ENCODE results near the gene RANBP9.

DNA sequence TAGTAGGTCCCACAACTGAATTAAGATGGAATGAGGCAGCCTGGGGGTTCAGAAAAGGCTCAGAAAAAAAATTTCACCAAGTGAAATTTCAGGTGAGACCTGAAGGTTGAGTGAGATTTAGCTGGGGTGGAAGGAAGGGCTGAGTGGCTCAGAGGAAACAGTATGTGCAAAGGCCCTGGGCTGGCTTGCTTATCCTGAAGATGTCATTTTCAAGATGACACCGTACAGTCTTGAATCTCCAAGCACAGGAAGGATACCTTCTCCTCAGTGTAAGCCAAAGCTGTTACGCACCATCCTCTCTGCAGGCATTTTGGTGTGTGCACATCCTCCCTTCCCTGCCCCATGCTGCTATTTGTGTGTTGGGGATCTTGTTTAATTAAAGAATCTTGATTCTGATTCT is 43.0 kb upstream of the RANBP9 start:
- TF ChIP-seq, protein P1, sequence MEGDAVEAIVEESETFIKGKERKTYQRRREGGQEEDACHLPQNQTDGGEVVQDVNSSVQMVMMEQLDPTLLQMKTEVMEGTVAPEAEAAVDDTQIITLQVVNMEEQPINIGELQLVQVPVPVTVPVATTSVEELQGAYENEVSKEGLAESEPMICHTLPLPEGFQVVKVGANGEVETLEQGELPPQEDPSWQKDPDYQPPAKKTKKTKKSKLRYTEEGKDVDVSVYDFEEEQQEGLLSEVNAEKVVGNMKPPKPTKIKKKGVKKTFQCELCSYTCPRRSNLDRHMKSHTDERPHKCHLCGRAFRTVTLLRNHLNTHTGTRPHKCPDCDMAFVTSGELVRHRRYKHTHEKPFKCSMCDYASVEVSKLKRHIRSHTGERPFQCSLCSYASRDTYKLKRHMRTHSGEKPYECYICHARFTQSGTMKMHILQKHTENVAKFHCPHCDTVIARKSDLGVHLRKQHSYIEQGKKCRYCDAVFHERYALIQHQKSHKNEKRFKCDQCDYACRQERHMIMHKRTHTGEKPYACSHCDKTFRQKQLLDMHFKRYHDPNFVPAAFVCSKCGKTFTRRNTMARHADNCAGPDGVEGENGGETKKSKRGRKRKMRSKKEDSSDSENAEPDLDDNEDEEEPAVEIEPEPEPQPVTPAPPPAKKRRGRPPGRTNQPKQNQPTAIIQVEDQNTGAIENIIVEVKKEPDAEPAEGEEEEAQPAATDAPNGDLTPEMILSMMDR (IDR thresholded peaks at IDR 0.05) = no peak
- TF ChIP-seq EP300 (IDR thresholded peaks at IDR 0.05) = no peak
- no peak for TF ChIP-seq POLR2A (IDR thresholded peaks at IDR 0.05)
